ENCODE measurements around the gene LITAFD.

- TF ChIP-seq, protein P1, sequence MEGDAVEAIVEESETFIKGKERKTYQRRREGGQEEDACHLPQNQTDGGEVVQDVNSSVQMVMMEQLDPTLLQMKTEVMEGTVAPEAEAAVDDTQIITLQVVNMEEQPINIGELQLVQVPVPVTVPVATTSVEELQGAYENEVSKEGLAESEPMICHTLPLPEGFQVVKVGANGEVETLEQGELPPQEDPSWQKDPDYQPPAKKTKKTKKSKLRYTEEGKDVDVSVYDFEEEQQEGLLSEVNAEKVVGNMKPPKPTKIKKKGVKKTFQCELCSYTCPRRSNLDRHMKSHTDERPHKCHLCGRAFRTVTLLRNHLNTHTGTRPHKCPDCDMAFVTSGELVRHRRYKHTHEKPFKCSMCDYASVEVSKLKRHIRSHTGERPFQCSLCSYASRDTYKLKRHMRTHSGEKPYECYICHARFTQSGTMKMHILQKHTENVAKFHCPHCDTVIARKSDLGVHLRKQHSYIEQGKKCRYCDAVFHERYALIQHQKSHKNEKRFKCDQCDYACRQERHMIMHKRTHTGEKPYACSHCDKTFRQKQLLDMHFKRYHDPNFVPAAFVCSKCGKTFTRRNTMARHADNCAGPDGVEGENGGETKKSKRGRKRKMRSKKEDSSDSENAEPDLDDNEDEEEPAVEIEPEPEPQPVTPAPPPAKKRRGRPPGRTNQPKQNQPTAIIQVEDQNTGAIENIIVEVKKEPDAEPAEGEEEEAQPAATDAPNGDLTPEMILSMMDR (IDR thresholded peaks at IDR 0.05) = no peak
- TF ChIP-seq POLR2A (IDR thresholded peaks at IDR 0.05) (no peak), EP300 (IDR thresholded peaks at IDR 0.05; ENCODE audit: low read depth) (no peak), POLR2AphosphoS5 (IDR thresholded peaks at IDR 0.05) (no peak)
These were observed 10.0 kb downstream of the LITAFD start for GRCh38 chr16:8892101-8892575.
